Left ventricle myocardium superior (tissue), 1 donor: ENCODE results near the gene RBFOX1. TPM values are rescaled to one million over a fixed set of nuclear protein-coding genes. Genes with fewer than 3 reads are reported as not detected.
"Not testable (repeated sequence)": the region's sequence is repeated elsewhere in the genome, so short reads cannot be mapped to it uniquely, and the experiment has no call there.

Source experiments
- ATAC-seq: fragments of 200-7000 bp; cut with Tn5 transposase; one replicate; pipeline ENCODE4 v1.9.1; 2020; ENCODE audit warnings: mild to moderate bottlenecking, moderate library complexity
- DNase-seq: peaks from one replicate; pipeline ENCODE4 v3.0.0-alpha.2; 2020
- intact Hi-C: fragments of 100-400 bp; cut with micrococcal nuclease; formaldehyde crosslinking; loops from one replicate; pipeline ENCODE4 v1.11.0; 2022
- total RNA-seq: library from RNA; stranded (reverse); fragmentation: NEBNext Ultra II Directional; extraction: Animal tissue kit (Norgen Biotek cat#: 25700); gene quantifications from one replicate; pipeline ENCODE4 v1.2.1, GENCODE V29; 2021
- donor health status: DM: no; HTN: yes; CAD: no; lungs with severe emphysema.

Gene RBFOX1
- total RNA-seq, 1 donor from 2014 or later: 79.4 TPM

DNA sequence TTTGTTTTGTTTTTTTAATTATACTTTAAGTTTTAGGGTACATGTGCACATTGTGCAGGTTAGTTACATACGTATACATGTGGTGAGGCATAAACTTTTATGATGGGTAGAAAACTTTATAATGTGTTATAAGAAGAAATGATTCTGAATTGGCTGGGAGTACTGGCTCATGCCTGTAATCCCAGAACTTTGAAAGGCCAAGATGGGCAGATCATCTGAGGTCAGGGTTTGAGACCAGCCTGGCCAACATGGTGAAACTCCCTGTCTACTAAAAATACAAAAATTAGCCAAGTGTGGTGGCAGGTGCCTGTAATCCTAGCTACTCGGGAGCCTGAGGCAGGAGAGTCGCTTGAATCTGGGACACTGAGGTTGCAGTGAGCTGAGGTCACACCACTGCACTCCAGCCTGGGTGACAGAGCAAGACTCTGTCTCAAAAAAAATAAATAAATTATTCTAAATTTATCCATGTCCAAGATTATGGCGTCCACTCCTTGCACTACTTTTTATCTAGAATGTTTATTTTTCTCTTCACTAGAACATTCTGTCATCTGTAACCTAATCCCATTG, 170.0 kb downstream of the RBFOX1 start:
- intact Hi-C loops: not testable (repeated sequence)
- peak; percentile 70 for ATAC-seq

DNA sequence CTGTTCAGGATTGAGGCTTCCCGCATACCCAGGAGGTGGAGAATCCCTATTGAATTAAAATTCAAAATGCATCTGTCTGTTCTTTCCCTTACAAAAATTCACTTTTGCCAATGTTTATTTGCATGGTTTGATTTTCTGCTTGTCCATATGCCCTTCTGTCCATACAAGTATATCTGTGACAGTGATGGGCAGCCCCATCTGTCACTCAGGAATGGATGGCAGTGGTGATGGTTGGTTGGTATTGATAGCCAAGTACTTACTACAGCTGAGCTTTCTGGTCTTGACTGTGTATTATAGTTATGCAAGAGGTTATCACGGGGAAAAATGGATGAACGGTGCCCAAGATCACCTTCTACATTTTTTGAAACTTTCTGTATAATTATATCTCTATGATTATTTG, 171.0 kb downstream of the RBFOX1 start:
- no peak for DNase-seq
- ATAC-seq: peak; percentile 21
- intact Hi-C loops: no loop called here

More for the DNA sequence above, 170.0 kb downstream of the RBFOX1 start:
- DNase-seq: not testable (repeated sequence)

DNA sequence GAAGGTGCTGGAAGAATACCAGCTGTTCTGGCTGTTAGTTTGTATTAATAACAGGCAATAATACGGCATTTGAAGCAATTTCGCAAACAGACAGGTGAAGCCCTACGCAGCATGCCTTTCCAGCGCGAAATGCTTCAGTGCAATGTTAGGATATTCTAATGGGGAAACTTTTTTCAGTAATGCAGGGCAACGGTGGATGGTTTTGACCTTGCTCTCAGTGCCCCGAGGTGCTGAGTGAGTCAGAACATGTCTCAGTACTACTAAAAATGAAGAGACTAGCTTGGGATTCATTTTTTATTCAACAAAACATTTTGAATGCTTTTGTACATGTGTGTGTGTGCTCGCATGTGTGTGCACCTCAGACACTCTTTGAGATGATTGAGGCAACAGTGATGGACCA, 172.2 kb downstream of the RBFOX1 start:
- intact Hi-C loops: no loop called here
- DNase-seq: no peak
- ATAC-seq: peak; percentile 48

DNA sequence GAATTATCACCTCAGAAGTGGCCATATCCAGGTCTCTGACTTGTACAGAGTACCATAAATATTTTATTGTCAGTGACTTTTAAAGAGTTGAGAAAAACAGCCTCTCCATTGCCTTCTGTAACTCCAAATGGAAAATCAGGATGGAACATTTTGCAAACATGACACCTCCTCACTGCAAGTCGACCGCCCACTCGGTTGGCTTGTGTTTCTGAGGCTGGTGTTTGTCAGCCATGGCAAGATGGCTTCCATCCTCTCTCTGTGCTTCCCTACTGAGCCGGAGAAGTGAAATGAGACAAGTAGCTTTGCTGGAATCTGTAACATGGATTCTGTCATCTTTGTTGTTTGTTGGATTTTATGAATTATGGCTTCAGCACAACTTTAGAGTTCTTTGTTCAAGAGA, 172.8 kb downstream of the RBFOX1 start:
- intact Hi-C loops: no loop called here
- DNase-seq (no peak), ATAC-seq (no peak)

DNA sequence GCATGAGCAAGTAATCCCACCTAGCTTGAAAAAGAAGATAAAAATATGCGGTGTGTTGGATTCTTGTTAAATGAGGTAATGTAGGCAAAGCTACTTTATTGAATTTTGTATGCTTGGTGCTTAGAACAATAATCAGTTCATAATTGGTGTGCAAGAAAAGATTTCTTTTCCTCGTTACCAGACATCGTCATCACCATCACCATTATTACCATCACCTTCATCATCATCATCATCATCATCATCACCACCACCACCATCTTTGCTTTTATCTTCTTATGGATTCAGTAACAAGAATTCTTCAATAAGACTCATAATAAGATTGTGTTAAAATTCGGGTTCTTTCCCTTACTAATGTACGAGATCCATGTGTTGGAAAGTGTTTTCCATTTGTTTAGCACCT, 173.7 kb downstream of the RBFOX1 start:
- ATAC-seq: no peak
- intact Hi-C loops: no loop called here
- no peak for DNase-seq

DNA sequence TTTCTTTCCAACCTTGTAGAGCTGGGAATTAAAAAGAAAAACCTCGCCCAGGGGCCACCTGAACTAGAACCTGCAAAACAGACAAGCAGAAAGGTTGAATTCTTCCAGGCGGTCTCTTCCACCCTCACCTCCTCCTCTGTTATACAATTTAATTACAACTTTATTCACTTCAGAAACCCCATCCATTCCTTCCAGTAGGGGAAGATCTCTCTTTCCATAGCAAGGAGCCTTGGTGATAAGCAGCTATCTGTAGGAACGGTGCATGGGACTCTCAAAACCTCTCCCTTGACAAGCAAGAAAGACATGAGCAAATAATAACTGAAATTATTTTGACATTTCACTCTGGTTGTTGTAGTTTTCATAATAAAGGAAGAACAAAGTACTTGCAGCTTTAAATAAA, 176.0 kb downstream of the RBFOX1 start:
- no peak for ATAC-seq
- no peak for DNase-seq
- intact Hi-C loops: no loop called here

DNA sequence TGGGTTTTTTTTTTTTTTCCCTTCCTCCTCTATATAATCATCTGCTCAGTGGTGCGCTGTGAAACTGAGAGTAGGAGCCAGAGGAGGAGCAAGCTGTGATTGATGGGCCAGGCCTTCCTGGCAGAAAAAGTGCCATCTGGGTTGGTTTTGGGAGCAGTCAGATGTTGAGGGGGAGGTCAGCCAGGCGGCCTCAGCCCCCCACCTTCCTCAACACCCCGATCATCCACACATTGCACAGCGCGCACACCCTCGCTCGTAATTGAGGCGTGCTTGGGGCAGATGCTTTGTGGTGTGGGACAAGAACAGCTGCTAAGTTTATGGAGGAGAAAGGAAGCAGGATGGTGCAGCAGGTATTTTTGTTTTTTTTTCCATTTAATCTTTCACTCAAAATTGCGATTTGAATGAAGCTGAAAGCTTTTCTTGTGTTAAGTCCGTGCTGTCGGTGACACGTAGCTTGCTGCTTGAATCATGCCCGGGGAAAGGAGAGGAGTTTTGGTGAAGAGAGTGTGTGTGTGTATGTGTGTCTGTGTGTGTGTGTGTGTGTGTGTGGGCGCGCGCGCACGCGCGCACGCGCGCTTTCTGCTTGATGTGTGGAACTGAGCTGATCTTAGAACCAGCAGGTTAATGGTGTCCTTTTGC, 177.4 kb downstream of the RBFOX1 start:
- DNase-seq: no peak
- intact Hi-C loops: no loop called here
- no peak for ATAC-seq

DNA sequence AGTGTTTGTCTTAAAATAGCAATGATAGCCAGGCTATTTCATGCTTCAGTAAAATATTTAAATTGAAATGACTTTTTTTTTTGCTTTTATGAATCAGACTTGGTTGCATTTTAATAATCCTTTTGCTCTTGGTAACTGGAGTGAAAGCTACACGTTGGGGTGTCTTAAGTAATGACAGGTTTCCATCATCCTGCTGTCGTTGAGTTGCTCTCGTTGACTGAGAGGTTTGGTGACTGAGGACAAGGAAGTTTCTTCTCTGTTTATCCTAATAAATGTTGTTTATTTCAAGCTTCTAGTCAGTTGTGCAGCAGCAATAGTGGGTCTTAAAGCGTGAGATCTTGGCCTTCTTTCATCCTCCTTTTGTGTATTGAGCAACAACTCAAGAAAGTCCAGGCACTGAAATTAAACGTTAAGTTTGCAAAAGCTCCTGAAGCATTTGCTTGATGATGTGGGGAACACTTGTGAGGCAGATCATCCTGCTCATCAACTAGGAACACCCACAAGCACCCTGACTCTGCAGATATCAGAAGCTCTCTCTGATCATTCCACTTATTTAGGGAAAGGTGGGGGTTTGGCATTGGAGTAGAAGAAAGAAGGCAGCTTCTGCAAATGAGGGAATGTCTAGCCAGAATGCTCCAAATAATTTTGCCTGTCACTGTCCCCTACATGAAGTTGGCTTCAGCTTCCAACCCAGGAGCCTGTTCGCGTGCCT, 179.1 kb downstream of the RBFOX1 start:
- ATAC-seq: no peak
- intact Hi-C loops: no loop called here
- DNase-seq: no peak

DNA sequence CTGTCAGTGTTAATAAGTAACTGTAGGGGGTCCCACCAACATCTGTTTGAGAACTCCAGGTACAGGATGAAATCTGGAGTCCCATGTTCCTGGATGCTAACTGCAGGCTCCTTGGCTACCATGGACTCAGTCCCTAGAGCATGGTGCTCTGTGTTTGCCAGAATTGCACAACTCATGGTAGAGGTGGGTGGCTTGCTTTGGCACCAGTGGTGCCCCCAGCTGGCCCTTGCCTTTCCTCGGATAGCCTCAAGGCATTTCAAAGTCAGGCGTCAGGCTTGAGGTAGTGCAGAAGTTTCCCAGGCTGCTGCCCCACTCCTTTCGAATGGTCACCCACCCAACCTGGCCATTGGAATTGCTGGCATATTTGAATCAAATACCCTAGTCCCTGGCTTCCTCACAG, 179.9 kb downstream of the RBFOX1 start:
- ATAC-seq (no peak), DNase-seq (no peak)
- intact Hi-C loops: no loop called here

DNA sequence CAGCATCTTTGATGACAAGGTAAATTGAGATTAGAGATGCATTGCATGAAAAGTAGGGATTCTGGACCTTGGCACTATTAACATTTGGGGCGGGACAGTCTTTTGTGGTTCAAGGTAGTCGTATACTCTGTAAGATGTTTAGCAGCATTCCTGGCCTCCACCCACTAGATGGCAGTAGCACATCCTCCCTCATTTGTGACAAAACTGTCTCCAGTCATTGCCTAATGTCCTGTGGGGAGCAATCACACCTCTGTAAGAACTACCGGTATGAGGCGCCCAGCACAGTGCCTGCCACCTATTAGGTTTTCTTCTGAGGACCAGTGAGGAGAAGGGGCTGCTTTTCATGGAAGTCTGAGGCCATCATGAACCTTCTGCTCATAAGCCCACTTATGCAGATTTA, 180.8 kb downstream of the RBFOX1 start:
- no peak for DNase-seq
- no peak for ATAC-seq
- intact Hi-C loops: no loop called here

DNA sequence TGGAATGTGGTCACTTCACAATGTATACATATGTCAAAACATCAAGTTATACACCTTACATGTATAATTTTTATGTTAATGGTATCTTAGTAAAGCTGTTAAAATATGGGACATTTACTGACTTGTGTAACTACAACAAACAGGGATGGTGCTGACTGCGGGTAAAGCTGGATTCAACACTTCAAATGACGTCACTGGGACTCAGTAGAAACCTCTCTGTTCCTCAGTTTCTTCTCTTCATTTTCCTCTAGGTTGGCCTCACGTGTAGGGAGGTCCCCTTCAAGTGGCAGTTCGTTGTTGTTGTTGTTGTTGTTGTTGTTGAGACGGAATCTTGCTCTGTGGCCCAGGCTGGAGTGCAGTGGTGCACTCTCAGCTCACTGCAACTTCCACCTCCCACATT, 182.9 kb downstream of the RBFOX1 start:
- intact Hi-C loops: no loop called here
- ATAC-seq (no peak), DNase-seq (no peak)

DNA sequence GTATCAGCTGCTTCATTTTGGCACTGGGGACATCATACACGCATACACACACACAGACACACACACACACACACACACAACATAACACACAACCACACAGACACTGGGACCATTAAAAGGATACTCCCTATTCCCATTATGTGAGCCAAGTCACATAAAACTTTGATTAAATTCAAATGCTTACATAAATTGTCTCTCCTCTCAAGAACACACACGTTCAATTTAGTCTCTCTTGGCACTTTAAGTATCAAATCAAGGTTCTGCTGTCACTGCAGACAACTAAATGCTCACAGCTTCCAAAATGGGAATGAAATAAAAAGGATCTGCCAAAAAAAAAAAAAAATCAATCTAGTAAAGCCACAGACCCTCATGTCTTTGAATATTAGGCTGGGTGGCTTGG, 184.9 kb downstream of the RBFOX1 start:
- ATAC-seq (no peak), DNase-seq (no peak)
- intact Hi-C loops: no loop called here

DNA sequence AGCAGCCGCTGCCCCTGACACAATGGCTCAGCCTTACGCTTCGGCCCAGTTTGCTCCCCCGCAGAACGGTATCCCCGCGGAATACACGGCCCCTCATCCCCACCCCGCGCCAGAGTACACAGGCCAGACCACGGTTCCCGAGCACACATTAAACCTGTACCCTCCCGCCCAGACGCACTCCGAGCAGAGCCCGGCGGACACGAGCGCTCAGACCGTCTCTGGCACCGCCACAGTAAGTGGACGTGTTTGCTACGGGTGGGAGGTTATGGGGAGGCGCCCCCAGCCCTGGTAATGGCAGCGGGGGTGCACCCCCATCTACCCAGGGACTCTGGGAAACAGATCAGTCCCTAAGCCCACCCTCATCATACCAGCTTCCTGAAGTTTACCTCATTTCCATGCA, 185.5 kb downstream of the RBFOX1 start:
- intact Hi-C loops: no loop called here
- no peak for DNase-seq
- no peak for ATAC-seq

DNA sequence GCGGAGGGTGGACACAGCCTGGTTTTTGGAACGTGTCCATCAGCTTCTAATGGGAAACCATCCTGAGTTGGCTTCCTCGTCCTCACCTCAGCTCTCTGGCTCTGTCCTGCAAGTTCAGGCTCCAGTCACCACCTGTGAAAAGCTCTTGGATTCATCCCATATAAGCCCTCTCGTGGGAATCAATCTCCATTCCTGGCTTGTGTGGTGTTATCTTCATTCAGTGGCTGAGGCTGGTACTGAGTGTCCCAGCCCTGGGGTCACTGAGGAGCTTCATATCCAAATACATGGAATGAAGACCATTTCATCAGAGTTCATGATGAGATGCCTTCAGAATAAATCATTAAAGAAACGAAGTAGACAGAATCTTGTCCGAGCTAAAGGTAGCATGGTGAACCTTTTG, 189.2 kb downstream of the RBFOX1 start:
- intact Hi-C loops: no loop called here
- DNase-seq (no peak), ATAC-seq (peak; percentile 35)

DNA sequence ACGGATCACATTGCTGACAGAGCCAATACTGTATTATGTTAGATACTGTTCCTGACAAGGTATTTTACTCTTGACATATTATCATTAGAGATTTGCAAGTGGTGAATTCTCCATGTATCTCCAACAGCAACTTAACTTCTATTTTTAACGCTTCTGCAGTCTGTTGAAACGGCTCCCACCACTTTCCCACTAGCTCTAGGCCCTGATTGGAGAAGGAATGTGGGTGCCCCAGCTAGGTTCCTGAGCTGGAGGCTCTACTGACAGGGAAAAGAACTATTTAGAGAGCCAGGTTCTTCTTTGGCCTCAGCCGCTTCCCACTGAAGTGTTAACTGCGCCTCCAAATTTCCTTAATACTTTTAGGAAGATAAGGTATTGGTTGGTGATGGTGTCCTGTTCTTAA, 191.8 kb downstream of the RBFOX1 start:
- peak; percentile 76 for ATAC-seq
- no peak for DNase-seq
- intact Hi-C loops: no loop called here

DNA sequence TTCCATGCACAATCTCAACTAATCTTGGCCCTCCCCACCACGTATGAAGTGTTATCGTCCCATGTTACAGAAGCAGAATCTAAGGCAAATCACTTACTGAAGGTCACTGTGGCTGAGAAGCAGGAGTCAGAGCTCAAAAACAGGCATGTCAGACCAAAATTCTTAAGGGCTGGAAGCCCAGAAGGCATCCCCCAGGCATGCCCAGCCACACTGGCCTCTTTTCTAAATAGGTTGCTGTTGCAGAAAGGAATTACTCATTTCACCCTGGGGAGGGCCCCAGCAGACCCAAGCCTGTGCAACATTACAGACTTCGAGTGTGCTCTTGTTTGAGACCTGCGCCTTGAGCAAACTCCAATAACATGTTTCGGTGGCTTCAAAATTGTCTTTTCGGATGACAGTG, 194.1 kb downstream of the RBFOX1 start:
- intact Hi-C loops: loop anchor here (5.0 kb wide), 1 partner anchor 729 kb away; no protein-coding TSS in a partner anchor
- ATAC-seq (no peak), DNase-seq (no peak)

DNA sequence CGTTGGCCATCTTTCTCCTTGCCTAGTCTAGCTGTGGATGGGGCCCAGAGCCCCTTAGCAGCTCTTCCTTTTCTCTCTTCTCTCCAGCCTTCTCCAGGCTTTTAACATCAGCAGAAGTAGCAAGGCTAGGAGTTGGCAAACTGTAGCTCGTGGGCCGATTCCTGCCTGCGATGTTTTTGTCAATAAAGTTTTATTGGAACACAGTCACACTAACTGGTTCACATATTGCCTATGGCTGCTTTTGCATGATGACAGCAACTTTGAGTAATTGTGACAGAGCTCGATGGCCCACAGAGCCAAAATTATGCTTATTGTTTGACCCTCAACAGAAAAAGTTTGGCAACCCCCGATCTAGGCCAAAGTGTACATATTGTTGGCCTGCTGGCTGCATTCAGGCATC, 199.9 kb downstream of the RBFOX1 start:
- intact Hi-C loops: no loop called here
- ATAC-seq (no peak), DNase-seq (no peak)

DNA sequence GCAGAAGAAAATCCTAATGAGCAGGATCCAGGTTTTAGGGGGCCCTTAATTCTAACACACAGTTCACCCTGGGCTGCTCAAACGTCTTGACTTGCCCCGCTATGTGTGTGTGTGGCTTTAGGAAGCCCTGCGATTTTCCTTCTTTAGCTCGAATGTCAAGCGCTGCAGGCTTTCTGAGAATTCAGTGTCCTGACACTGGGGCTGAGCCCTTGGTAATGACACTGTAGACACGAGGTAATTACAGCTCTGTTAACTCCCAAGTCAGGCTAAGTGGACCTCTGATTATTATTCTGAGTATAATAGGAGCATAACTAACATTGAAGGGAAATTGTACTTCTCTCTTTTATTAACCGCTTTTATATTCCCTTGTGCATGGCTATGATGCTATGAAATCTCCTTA, 202.1 kb downstream of the RBFOX1 start:
- intact Hi-C loops: no loop called here
- ATAC-seq: no peak
- no peak for DNase-seq

DNA sequence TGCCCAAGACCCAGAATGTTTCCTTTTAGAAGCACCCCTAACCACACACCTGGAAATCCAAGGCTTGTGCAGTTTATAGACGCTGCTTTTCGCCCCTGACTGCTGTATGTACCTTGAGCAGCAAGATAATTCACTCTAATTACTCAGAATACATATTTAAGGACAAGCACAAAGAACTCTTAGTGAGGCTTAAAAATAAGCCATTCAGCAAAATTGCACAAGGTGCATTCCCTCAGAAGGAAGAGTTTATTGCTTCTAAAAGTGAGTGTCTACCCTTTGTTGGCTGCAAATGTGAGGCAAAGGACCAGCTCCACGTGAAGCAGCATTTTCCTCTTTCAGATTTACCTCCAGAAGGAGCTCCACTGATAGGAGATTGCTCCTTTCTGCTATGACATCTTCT, 208.4 kb downstream of the RBFOX1 start:
- no peak for DNase-seq
- intact Hi-C loops: no loop called here
- ATAC-seq: no peak

DNA sequence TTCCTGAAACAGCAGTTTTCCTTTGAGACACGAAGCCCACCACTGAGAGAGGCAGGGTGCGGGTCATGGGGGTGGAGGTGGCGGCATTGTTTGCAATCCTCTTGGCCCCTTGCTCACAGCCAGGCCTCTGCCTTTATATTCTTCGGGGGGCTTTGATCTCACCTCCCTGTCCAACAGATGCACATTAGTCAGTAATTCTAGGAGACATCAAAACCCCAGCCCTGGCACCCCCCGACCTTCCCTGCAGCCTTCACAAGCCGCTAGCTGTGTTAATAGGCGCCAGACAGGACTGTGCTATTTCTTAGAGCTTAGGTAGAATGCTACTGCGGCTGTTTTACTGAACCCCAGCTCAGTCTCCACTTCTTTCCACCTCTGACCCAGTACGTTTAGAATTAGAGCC, 212.6 kb downstream of the RBFOX1 start:
- intact Hi-C loops: loop anchor here (5.0 kb wide), 1 partner anchor 52 kb away; no protein-coding TSS in a partner anchor
- no peak for ATAC-seq
- DNase-seq: no peak

DNA sequence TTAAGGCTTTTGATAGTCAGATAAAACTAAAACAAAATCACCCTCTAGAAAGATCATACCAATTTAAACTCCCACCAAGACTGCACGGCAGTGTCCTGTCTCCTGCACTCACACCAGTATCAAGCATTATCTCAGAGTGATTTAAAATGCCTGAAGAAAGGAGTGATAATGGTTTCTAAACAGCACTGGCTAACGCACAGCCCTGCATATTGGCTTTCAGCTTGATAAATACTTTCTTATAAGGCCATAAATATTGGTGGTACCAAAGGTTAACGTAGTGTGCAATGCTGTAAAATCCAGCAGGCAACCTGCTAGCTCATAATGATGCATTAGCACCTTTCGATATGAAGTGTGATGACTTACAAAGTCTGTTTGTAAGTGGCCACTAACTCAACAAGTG, 214.3 kb downstream of the RBFOX1 start:
- intact Hi-C loops: loop anchor here (5.0 kb wide), 1 partner anchor 50 kb away; no protein-coding TSS in a partner anchor
- ATAC-seq (no peak), DNase-seq (no peak)
